Suprapubic skin (tissue), 4 donors: ENCODE data around the gene GPR176. TPM values are rescaled to one million over a fixed set of nuclear protein-coding genes. Genes with fewer than 3 reads are reported as not detected.

ENCODE experiments used
- DNase-seq, 2 donors: peaks; one replicate each; pipeline ENCODE4 v3.0.0-alpha.2; 2019; ENCODE audit warnings: low spot score in 2 of 2
- H3K27ac ChIP-seq: fragments of 200-600 bp; sonication (generic); one replicate; pipeline ENCODE4 v1.5.1; 2019
- H3K27me3 ChIP-seq: fragments of 200-600 bp; sonication (generic); one replicate; pipeline ENCODE4 v1.5.1; 2019
- H3K36me3 ChIP-seq: fragments of 200-600 bp; sonication (generic); one replicate; pipeline ENCODE4 v1.5.1; 2019
- H3K4me1 ChIP-seq: fragments of 200-600 bp; sonication (generic); one replicate; pipeline ENCODE4 v1.5.1; 2019
- H3K4me3 ChIP-seq: fragments of 200-600 bp; sonication (generic); one replicate; pipeline ENCODE4 v1.5.1; 2019; ENCODE audit warnings: mild to moderate bottlenecking
- H3K9me3 ChIP-seq: fragments of 200-600 bp; sonication (generic); one replicate; pipeline ENCODE4 v1.5.1; 2019
- CTCF ChIP-seq, 2 donors: fragments of 200-600 bp in 1 of 2; fragments of 450-650 bp in 1 of 2; sonication (generic) in 1 of 2; IDR thresholded peaks; one replicate each; pipeline ENCODE4 v1.5.1; 2016 to 2019; ENCODE audit warnings: antibody characterized with exemption in 2 of 2, mild to moderate bottlenecking in 1 of 2, moderate library complexity in 1 of 2
- EP300 ChIP-seq: sonication (generic); formaldehyde crosslinking; IDR thresholded peaks from one replicate; pipeline ENCODE4 v1.6.1; 2017; ENCODE audit warnings: antibody characterized with exemption
- POLR2A ChIP-seq, 2 donors: fragments of 450-650 bp; IDR thresholded peaks; one replicate each; pipeline ENCODE4 v1.6.1; 2017; ENCODE audit warnings: antibody characterized with exemption in 2 of 2, mild to moderate bottlenecking in 2 of 2, moderate library complexity in 2 of 2
- POLR2AphosphoS5 ChIP-seq, 3 donors: sonication (generic); formaldehyde crosslinking; IDR thresholded peaks; one replicate each; pipeline ENCODE4 v1.6.1; 2017; ENCODE audit warnings: antibody characterized with exemption in 3 of 3
- WGBS: methylation state at CpG from one replicate; pipeline ENCODE4 v1.1.5; 2018; 5-methylcytosine and 5-hydroxymethylcytosine counted together
- total RNA-seq, 4 donors: library from RNA; depleted of rRNA; stranded (reverse); fragments of >200 nt; gene quantifications; one replicate each; pipeline ENCODE4 v1.1.0, GENCODE V29; 2016

The GPR176 gene
- total RNA-seq, 4 donors from 2014 or later = 1.3 to 4.2 (median 2.1) TPM

GRCh38 chr15:39890621-39891020 lies 29.4 kb downstream of the GPR176 start:
- H3K36me3 ChIP-seq = no peaks in the 10 kb centered on the region
- no peak overlapping the region for H3K27ac ChIP-seq

GRCh38 chr15:39889601-39890000 lies 30.5 kb downstream of the GPR176 start:
- no peak for DNase-seq
- WGBS = 93% methylated on average over 3 of the region's 3 CpGs
- H3K27me3 ChIP-seq = no peaks in the 10 kb centered on the region
- no peaks in the 10 kb centered on the region for H3K9me3 ChIP-seq
- no peak overlapping the region for H3K27ac ChIP-seq
- H3K4me1 ChIP-seq = no peaks in the 10 kb centered on the region
- H3K36me3 ChIP-seq = no peaks in the 10 kb centered on the region
- TF ChIP-seq CTCF (IDR thresholded peaks at IDR 0.05) (no peak), POLR2AphosphoS5 (IDR thresholded peaks at IDR 0.05) (no peak), EP300 (no peak), POLR2A (IDR thresholded peaks at IDR 0.05) (no peak)
- H3K4me3 ChIP-seq = no peak overlapping the region

More at GRCh38 chr15:39890621-39891020, 29.4 kb downstream of the GPR176 start:
- DNase-seq = no peak
- H3K9me3 ChIP-seq = no peaks in the 10 kb centered on the region
- H3K4me3 ChIP-seq = no peak overlapping the region
- no peaks in the 10 kb centered on the region for H3K27me3 ChIP-seq
- TF ChIP-seq POLR2AphosphoS5 (IDR thresholded peaks at IDR 0.05) = no peak
- no peak for TF ChIP-seq EP300
- TF ChIP-seq POLR2A (IDR thresholded peaks at IDR 0.05) = no peak
- no peak for TF ChIP-seq CTCF (IDR thresholded peaks at IDR 0.05)
- no peaks in the 10 kb centered on the region for H3K4me1 ChIP-seq

GRCh38 chr15:39888809-39889208 lies 31.3 kb downstream of the GPR176 start:
- no peak for TF ChIP-seq CTCF (IDR thresholded peaks at IDR 0.05)
- TF ChIP-seq EP300 = no peak
- no peak for TF ChIP-seq POLR2AphosphoS5 (IDR thresholded peaks at IDR 0.05)
- no peak for TF ChIP-seq POLR2A (IDR thresholded peaks at IDR 0.05)
- Histone ChIP-seq H3K4me1 (no peaks in the 10 kb centered on the region), H3K27me3 (no peaks in the 10 kb centered on the region), H3K36me3 (no peaks in the 10 kb centered on the region), H3K4me3 (no peak overlapping the region), H3K9me3 (no peaks in the 10 kb centered on the region), H3K27ac (no peak overlapping the region)
- DNase-seq = no peak
- WGBS = 89% methylated on average over 2 of the region's 2 CpGs

- no peaks in the 10 kb centered on the region for H3K36me3 ChIP-seq
- no peak overlapping the region for H3K4me3 ChIP-seq
- TF ChIP-seq POLR2AphosphoS5 (IDR thresholded peaks at IDR 0.05) (no peak), CTCF (IDR thresholded peaks at IDR 0.05) (no peak), EP300 (no peak), POLR2A (IDR thresholded peaks at IDR 0.05) (no peak)
- no peaks in the 10 kb centered on the region for H3K4me1 ChIP-seq
- no peaks in the 10 kb centered on the region for H3K9me3 ChIP-seq
- DNase-seq = no peak
- no peak overlapping the region for H3K27ac ChIP-seq
- WGBS = 83% methylated on average over 1 of the region's 1 CpG
- H3K27me3 ChIP-seq = no peaks in the 10 kb centered on the region
Observed at GRCh38 chr15:39888243-39888642, 31.8 kb downstream of the GPR176 start.

GRCh38 chr15:39887832-39888231 lies 32.2 kb downstream of the GPR176 start:
- no peaks in the 10 kb centered on the region for H3K27me3 ChIP-seq
- WGBS = 29% methylated on average over 1 of the region's 1 CpG
- no peak overlapping the region for H3K27ac ChIP-seq
- TF ChIP-seq POLR2A (IDR thresholded peaks at IDR 0.05) (no peak), CTCF (IDR thresholded peaks at IDR 0.05) (peak in 1 of 2 donors; percentile 25), EP300 (no peak), POLR2AphosphoS5 (IDR thresholded peaks at IDR 0.05) (no peak)
- no peak overlapping the region for H3K4me3 ChIP-seq
- no peaks in the 10 kb centered on the region for H3K36me3 ChIP-seq
- no peaks in the 10 kb centered on the region for H3K4me1 ChIP-seq
- no peak for DNase-seq
- H3K9me3 ChIP-seq = no peaks in the 10 kb centered on the region
